ENCODE results near the gene PAQR4. TPM values are rescaled to one million over a fixed set of nuclear protein-coding genes. Genes with fewer than 3 reads are reported as not detected.
A peak's percentile ranks its signal among the peaks of the same experiment; 100 is the strongest.

The PAQR4 gene
- total RNA-seq, 1 donor from 2014 or later = 14.6 TPM

GRCh38 chr16:3020604-3021448 lies 51.7 kb downstream of the PAQR4 start:
- peak; percentile 91 for DNase-seq (ENCODE audit: low read depth)

- DNase-seq (ENCODE audit: low read depth) = peak; percentile 98
These were observed 52.5 kb downstream of the PAQR4 start for GRCh38 chr16:3021449-3022207.

- DNase-seq (ENCODE audit: low read depth) = peak; percentile 96
These were observed 53.1 kb downstream of the PAQR4 start for GRCh38 chr16:3022208-3022683.

GRCh38 chr16:3022684-3023414 lies 53.7 kb downstream of the PAQR4 start:
- DNase-seq (ENCODE audit: low read depth) = peak; percentile 90

Other genes starting within 250 kb of the PAQR4 start
- 0.26 and 0.62 TPM in 2 replicates for gene PRSS27, start 249.1 kb upstream of the PAQR4 start, total RNA-seq
- gene SRRM2, start 216.7 kb upstream of the PAQR4 start, total RNA-seq = 93.5 and 93.8 TPM in 2 replicates
- gene ELOB, start 192.1 kb upstream of the PAQR4 start, total RNA-seq = 235 and 770 TPM in 2 replicates
- gene PRSS33, start 181.8 kb upstream of the PAQR4 start, total RNA-seq = not detected in 2 replicates
- gene PRSS41, start 170.9 kb upstream of the PAQR4 start, total RNA-seq = not detected in 2 replicates
- not detected in 2 replicates for gene PRSS21, start 152.1 kb upstream of the PAQR4 start, total RNA-seq
- gene ZG16B, start 139.0 kb upstream of the PAQR4 start, total RNA-seq = not detected in 2 replicates
- gene PRSS22, start 111.2 kb upstream of the PAQR4 start, total RNA-seq = not detected in 2 replicates
- gene FLYWCH2, start 86.1 kb upstream of the PAQR4 start, total RNA-seq = 59.9 and 77.1 TPM in 2 replicates
- gene FLYWCH1, start 57.4 kb upstream of the PAQR4 start, total RNA-seq = 27.7 and 36.9 TPM in 2 replicates
- 10.4 and 17.8 TPM in 2 replicates for gene KREMEN2, start 5.1 kb upstream of the PAQR4 start, total RNA-seq
- 0.53 and 6.7 TPM in 2 replicates for gene PKMYT1, start 11.1 kb downstream of the PAQR4 start, total RNA-seq
- gene CLDN9, start 43.6 kb downstream of the PAQR4 start, total RNA-seq = 0.05 and 0.36 TPM in 2 replicates
- 0.52 TPM in 1 of 2 replicates, not detected in the other for gene CLDN6, start 48.8 kb downstream of the PAQR4 start, total RNA-seq
- gene TNFRSF12A, start 51.0 kb downstream of the PAQR4 start, total RNA-seq = 217 and 325 TPM in 2 replicates
- gene HCFC1R1, start 54.6 kb downstream of the PAQR4 start, total RNA-seq = 23.0 and 34.9 TPM in 2 replicates
- gene THOC6, start 54.7 kb downstream of the PAQR4 start, total RNA-seq = 19.8 and 23.7 TPM in 2 replicates
- not detected in 2 replicates for gene BICDL2, start 67.6 kb downstream of the PAQR4 start, total RNA-seq
- 0.05 TPM in 2 replicates for gene MMP25, start 77.2 kb downstream of the PAQR4 start, total RNA-seq
- gene IL32, start 96.3 kb downstream of the PAQR4 start, total RNA-seq = 646 and 732 TPM in 2 replicates
- gene ZSCAN10, start 129.9 kb downstream of the PAQR4 start, total RNA-seq = not detected in 2 replicates
- gene ZNF205, start 143.2 kb downstream of the PAQR4 start, total RNA-seq = 29.2 and 33.3 TPM in 2 replicates
- 4.3 and 5.0 TPM in 2 replicates for gene ZNF213, start 165.7 kb downstream of the PAQR4 start, total RNA-seq
- not detected in 2 replicates for gene OR1F1, start 218.9 kb downstream of the PAQR4 start, total RNA-seq